Measurements from ENCODE around the gene MTX1.
A peak's percentile ranks its signal among the peaks of the same experiment; 100 is the strongest.

MTX1 gene

DNA sequence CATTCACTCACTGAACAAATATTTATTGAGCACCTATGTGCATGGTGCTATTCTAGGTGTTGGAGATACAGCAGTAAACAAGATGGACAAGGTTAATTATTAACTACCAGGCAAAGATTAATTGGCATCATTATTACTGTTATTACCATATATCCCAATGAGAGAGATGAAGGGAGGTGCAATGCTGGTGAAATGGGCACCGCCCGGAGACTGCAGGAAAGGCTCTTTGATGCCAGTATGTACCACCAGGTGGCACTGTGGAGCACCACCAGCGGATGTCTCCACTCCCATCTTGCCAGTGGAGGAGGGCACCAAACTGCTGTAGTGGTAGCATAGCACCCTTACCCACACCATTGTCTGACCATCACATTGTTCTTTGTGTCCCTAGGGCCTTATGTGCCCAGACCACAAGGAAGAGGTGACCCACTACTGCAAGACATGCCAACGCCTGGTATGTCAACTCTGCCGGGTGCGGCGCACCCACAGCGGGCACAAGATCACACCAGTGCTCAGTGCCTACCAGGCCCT, 31.9 kb upstream of the MTX1 start:
- peak; percentile 58 for ATAC-seq
- TF ChIP-seq GLIS3 (CRISPR knock-in tag; IDR thresholded peaks at IDR 0.05) (no peak), ZFP30 (CRISPR knock-in tag; IDR thresholded peaks at IDR 0.05) (no peak), OSR1 (CRISPR knock-in tag; IDR thresholded peaks at IDR 0.05) (no peak), SNAI2 (CRISPR knock-in tag; IDR thresholded peaks at IDR 0.05) (no peak), PPARA (CRISPR knock-in tag; IDR thresholded peaks at IDR 0.05; ENCODE audit: borderline replicate concordance) (no peak), ZFP3 (CRISPR knock-in tag; IDR thresholded peaks at IDR 0.05) (no peak), ESRRG (CRISPR knock-in tag; IDR thresholded peaks at IDR 0.05) (no peak), CSDC2 (CRISPR knock-in tag; IDR thresholded peaks at IDR 0.05) (no peak)
- TF ChIP-seq, protein P1, sequence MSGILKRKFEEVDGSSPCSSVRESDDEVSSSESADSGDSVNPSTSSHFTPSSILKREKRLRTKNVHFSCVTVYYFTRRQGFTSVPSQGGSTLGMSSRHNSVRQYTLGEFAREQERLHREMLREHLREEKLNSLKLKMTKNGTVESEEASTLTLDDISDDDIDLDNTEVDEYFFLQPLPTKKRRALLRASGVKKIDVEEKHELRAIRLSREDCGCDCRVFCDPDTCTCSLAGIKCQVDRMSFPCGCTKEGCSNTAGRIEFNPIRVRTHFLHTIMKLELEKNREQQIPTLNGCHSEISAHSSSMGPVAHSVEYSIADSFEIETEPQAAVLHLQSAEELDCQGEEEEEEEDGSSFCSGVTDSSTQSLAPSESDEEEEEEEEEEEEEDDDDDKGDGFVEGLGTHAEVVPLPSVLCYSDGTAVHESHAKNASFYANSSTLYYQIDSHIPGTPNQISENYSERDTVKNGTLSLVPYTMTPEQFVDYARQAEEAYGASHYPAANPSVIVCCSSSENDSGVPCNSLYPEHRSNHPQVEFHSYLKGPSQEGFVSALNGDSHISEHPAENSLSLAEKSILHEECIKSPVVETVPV (CRISPR knock-in tag; IDR thresholded peaks at IDR 0.05): no peak
- TF ChIP-seq, protein P2, sequence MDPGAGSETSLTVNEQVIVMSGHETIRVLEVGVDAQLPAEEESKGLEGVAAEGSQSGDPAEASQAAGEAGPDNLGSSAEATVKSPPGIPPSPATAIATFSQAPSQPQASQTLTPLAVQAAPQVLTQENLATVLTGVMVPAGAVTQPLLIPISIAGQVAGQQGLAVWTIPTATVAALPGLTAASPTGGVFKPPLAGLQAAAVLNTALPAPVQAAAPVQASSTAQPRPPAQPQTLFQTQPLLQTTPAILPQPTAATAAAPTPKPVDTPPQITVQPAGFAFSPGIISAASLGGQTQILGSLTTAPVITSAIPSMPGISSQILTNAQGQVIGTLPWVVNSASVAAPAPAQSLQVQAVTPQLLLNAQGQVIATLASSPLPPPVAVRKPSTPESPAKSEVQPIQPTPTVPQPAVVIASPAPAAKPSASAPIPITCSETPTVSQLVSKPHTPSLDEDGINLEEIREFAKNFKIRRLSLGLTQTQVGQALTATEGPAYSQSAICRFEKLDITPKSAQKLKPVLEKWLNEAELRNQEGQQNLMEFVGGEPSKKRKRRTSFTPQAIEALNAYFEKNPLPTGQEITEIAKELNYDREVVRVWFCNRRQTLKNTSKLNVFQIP (CRISPR knock-in tag; IDR thresholded peaks at IDR 0.05; ENCODE audit: borderline replicate concordance, low read depth): no peak
- TF ChIP-seq, protein P3, sequence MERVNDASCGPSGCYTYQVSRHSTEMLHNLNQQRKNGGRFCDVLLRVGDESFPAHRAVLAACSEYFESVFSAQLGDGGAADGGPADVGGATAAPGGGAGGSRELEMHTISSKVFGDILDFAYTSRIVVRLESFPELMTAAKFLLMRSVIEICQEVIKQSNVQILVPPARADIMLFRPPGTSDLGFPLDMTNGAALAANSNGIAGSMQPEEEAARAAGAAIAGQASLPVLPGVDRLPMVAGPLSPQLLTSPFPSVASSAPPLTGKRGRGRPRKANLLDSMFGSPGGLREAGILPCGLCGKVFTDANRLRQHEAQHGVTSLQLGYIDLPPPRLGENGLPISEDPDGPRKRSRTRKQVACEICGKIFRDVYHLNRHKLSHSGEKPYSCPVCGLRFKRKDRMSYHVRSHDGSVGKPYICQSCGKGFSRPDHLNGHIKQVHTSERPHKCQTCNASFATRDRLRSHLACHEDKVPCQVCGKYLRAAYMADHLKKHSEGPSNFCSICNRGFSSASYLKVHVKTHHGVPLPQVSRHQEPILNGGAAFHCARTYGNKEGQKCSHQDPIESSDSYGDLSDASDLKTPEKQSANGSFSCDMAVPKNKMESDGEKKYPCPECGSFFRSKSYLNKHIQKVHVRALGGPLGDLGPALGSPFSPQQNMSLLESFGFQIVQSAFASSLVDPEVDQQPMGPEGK (CRISPR knock-in tag; IDR thresholded peaks at IDR 0.05; ENCODE audit: borderline replicate concordance): no peak
- TF ChIP-seq, protein P4, sequence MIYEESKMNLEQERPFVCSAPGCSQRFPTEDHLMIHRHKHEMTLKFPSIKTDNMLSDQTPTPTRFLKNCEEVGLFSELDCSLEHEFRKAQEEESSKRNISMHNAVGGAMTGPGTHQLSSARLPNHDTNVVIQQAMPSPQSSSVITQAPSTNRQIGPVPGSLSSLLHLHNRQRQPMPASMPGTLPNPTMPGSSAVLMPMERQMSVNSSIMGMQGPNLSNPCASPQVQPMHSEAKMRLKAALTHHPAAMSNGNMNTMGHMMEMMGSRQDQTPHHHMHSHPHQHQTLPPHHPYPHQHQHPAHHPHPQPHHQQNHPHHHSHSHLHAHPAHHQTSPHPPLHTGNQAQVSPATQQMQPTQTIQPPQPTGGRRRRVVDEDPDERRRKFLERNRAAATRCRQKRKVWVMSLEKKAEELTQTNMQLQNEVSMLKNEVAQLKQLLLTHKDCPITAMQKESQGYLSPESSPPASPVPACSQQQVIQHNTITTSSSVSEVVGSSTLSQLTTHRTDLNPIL (CRISPR knock-in tag; IDR thresholded peaks at IDR 0.05; ENCODE audit: low read depth): no peak

DNA sequence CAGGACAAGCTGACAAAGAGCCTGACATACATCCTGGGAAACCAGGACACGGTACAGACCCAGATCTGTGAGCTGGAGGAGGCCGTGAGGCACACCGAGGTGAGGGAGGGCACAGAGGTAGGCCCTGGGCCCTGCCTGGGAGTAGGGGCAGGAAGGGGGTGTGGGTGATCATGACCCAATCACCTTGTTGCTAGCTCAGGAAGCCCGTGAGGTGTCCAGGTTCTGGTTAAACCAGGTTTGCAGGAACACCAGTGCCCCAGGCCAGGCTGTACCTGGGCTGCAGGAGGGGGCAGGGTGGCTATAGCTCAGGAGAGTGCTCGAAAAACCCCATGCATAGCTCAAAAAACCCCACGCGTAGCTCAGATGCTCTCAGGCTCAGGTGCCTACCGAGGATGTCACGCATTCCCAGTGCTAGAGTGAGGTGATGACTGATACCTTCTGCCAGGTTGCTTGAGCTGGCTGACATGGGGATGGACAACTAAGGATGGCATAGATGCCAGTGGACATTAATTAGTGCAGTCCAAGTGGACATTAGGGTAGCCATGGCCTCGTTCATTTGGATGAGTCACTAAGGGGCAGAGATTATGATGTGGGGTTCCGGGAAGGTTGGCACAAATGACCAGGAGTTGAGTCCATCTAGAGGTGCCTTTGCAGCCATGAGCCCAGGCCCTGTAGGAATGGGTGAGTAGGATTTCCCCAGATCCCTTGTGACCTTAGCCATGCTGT, 31.1 kb upstream of the MTX1 start:
- no peak for ATAC-seq
- no peak for TF ChIP-seq ISL1 (CRISPR knock-in tag; IDR thresholded peaks at IDR 0.05)

DNA sequence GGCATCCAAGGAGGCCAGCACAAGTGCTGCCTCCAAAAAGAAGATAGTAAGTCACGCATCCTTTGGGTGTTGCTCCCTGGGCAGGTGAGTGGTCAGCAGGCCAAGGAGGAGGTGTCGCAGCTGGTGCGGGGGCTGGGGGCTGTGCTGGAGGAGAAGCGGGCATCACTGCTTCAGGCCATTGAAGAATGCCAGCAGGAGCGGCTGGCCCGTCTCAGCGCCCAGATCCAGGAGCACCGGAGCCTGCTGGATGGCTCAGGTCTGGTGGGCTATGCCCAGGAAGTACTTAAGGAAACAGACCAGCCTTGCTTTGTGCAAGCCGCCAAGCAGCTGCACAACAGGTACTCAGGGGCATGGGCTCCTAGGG, 30.6 kb upstream of the MTX1 start:
- no peak for ATAC-seq
- TF ChIP-seq PPARA (CRISPR knock-in tag; IDR thresholded peaks at IDR 0.05; ENCODE audit: borderline replicate concordance) (no peak), SNAI2 (CRISPR knock-in tag; IDR thresholded peaks at IDR 0.05) (no peak), RARB (CRISPR knock-in tag; IDR thresholded peaks at IDR 0.05) (no peak), ARNTL (CRISPR knock-in tag; IDR thresholded peaks at IDR 0.05; ENCODE audit: borderline replicate concordance, low read depth) (no peak), TOX (CRISPR knock-in tag; IDR thresholded peaks at IDR 0.05; ENCODE audit: borderline replicate concordance) (no peak), ESRRG (CRISPR knock-in tag; IDR thresholded peaks at IDR 0.05) (no peak), OSR1 (CRISPR knock-in tag; IDR thresholded peaks at IDR 0.05) (no peak), ZNF565 (CRISPR knock-in tag; conservative IDR thresholded peaks at IDR 0.05; ENCODE audit: low read depth) (no peak), CSDC2 (CRISPR knock-in tag; IDR thresholded peaks at IDR 0.05) (no peak), ZNF8 (CRISPR knock-in tag; IDR thresholded peaks at IDR 0.05) (no peak), GLIS3 (CRISPR knock-in tag; IDR thresholded peaks at IDR 0.05) (no peak), TCF4 (CRISPR knock-in tag; IDR thresholded peaks at IDR 0.05; ENCODE audit: borderline replicate concordance) (no peak), BACH2 (CRISPR knock-in tag; IDR thresholded peaks at IDR 0.05; ENCODE audit: borderline replicate concordance) (no peak), ZFP3 (CRISPR knock-in tag; IDR thresholded peaks at IDR 0.05) (no peak), ISL1 (CRISPR knock-in tag; IDR thresholded peaks at IDR 0.05) (no peak)
- TF ChIP-seq, protein P4 (CRISPR knock-in tag; IDR thresholded peaks at IDR 0.05; ENCODE audit: low read depth): no peak
- TF ChIP-seq, protein P2 (CRISPR knock-in tag; IDR thresholded peaks at IDR 0.05; ENCODE audit: borderline replicate concordance, low read depth): no peak
- TF ChIP-seq, protein P1 (CRISPR knock-in tag; IDR thresholded peaks at IDR 0.05): no peak
- TF ChIP-seq, protein P5, sequence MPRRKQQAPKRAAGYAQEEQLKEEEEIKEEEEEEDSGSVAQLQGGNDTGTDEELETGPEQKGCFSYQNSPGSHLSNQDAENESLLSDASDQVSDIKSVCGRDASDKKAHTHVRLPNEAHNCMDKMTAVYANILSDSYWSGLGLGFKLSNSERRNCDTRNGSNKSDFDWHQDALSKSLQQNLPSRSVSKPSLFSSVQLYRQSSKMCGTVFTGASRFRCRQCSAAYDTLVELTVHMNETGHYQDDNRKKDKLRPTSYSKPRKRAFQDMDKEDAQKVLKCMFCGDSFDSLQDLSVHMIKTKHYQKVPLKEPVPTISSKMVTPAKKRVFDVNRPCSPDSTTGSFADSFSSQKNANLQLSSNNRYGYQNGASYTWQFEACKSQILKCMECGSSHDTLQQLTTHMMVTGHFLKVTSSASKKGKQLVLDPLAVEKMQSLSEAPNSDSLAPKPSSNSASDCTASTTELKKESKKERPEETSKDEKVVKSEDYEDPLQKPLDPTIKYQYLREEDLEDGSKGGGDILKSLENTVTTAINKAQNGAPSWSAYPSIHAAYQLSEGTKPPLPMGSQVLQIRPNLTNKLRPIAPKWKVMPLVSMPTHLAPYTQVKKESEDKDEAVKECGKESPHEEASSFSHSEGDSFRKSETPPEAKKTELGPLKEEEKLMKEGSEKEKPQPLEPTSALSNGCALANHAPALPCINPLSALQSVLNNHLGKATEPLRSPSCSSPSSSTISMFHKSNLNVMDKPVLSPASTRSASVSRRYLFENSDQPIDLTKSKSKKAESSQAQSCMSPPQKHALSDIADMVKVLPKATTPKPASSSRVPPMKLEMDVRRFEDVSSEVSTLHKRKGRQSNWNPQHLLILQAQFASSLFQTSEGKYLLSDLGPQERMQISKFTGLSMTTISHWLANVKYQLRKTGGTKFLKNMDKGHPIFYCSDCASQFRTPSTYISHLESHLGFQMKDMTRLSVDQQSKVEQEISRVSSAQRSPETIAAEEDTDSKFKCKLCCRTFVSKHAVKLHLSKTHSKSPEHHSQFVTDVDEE (CRISPR knock-in tag; IDR thresholded peaks at IDR 0.05): no peak
